Neutrophil (primary cell): ENCODE measurements around the gene CPAMD8.

Experiments
- H3K27ac ChIP-seq: fragments of 200-600 bp; sonication (generic); 2 replicates; pipeline ENCODE4 v1.5.1; 2016; ENCODE audit warnings: mild to moderate bottlenecking, moderate library complexity
- H3K27me3 ChIP-seq: fragments of 200-600 bp; sonication (generic); 2 replicates; pipeline ENCODE4 v1.6.0; 2016; ENCODE audit warnings: mild to moderate bottlenecking
- H3K36me3 ChIP-seq: fragments of 200-600 bp; sonication (generic); 2 replicates; pipeline ENCODE4 v1.5.1; 2017
- H3K4me1 ChIP-seq, 2 experiments: fragments of 200-600 bp in 1 of 2; sonication (generic) in 1 of 2; 1 replicate in 1 of 2; 2 replicates in 1 of 2; pipeline versions ENCODE4 v1.5.1 to v1.6.1; 2013 to 2016; ENCODE audit warnings: low read depth in 1 of 2, low read length in 1 of 2, mild to moderate bottlenecking in 1 of 2, moderate library complexity in 1 of 2; ENCODE audit not compliant: control insufficient read depth in 1 of 2, insufficient read depth in 1 of 2
- H3K4me3 ChIP-seq, 2 experiments: fragments of 200-600 bp in 1 of 2; sonication (generic) in 1 of 2; 1 replicate in 1 of 2; 2 replicates in 1 of 2; pipeline ENCODE4 v1.5.1; 2013 to 2016; ENCODE audit warnings: low read depth in 1 of 2, low read length in 1 of 2, mild to moderate bottlenecking in 1 of 2, moderate library complexity in 1 of 2
- H3K9me3 ChIP-seq: fragments of 200-600 bp; sonication (generic); 2 replicates; pipeline ENCODE4 v1.5.1; 2016
- TF ChIP-seq, protein P1 (sequence below): fragments of 200-600 bp; sonication (generic); IDR thresholded peaks from 2 replicates; pipeline ENCODE4 v1.5.1; 2016; ENCODE audit warnings: antibody characterized with exemption

Gene CPAMD8

DNA sequence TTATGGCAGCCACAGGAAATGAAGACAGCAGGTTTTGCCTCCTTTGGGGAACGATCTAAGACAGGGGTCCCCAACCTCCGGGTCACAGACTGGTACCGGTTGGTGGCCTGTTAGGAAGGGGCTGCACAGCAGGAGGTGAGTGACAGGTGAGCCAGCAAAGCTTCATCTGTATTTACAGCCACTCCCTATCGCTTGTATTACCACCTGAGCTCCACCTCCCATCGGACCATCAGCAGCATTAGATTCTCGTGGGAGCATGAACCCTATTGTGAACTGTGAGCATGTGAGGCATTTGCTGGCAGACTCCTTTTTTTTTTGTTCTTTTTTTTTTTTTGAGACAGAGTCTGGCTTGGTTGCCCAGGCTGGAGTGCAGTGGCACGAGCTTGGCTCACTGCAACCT is 115.6 kb downstream of the CPAMD8 start:
- Histone ChIP-seq H3K27ac (no peak overlapping the region), H3K36me3 (no peaks in the 10 kb centered on the region), H3K27me3 (peaks cover under 1% of the 10 kb centered on the region), H3K4me1 (no peaks in the 10 kb centered on the region), H3K9me3 (no peaks in the 10 kb centered on the region), H3K4me3 (no peak overlapping the region)
- TF ChIP-seq, protein P1, sequence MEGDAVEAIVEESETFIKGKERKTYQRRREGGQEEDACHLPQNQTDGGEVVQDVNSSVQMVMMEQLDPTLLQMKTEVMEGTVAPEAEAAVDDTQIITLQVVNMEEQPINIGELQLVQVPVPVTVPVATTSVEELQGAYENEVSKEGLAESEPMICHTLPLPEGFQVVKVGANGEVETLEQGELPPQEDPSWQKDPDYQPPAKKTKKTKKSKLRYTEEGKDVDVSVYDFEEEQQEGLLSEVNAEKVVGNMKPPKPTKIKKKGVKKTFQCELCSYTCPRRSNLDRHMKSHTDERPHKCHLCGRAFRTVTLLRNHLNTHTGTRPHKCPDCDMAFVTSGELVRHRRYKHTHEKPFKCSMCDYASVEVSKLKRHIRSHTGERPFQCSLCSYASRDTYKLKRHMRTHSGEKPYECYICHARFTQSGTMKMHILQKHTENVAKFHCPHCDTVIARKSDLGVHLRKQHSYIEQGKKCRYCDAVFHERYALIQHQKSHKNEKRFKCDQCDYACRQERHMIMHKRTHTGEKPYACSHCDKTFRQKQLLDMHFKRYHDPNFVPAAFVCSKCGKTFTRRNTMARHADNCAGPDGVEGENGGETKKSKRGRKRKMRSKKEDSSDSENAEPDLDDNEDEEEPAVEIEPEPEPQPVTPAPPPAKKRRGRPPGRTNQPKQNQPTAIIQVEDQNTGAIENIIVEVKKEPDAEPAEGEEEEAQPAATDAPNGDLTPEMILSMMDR, result no peak

DNA sequence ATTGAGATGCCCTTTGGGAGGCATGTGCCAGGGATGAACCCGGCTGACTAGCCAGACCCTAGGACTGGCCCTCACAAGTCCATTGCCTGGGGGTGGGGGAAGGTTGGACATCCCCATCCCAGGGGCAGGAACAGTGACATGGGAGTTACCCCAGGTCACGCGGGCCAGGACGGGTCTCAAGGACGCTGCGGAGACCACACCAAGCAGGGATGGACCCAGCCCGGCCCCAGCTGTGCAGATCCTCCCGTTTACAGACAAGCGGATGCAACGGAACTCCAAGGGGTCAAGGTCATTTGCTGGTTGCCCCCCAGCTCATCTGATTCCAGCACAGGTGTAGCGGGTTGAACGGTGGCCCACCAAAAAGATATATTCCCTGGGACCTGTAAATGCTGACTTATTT is 117.9 kb downstream of the CPAMD8 start:
- Histone ChIP-seq H3K27ac (no peak overlapping the region), H3K36me3 (no peaks in the 10 kb centered on the region), H3K4me3 (no peak overlapping the region), H3K4me1 (no peaks in the 10 kb centered on the region), H3K27me3 (no peaks in the 10 kb centered on the region), H3K9me3 (no peaks in the 10 kb centered on the region)
- TF ChIP-seq, protein P1, result no peak

DNA sequence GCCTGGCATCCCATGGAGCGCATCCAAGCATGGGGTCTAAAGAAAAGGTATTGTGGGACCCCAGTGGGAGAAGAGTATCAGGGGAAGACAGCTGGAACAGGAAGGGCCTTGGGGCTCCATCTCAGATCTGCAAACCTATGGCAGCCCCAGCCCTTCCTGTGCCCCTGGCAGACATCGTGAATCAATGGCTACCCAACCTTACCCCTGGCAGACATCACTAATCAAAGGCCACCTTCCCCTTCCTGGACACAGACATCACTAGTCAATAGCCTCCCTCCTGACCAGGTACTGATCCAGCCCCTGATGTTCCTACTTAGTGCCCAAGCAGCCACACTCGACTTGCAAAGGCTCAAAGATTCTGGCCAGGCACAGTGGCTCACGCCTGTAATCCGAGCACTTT is 122.0 kb downstream of the CPAMD8 start:
- peaks cover 22% of the 10 kb centered on the region for H3K27me3 ChIP-seq
- TF ChIP-seq, protein P1, result no peak
- H3K4me3 ChIP-seq, result no peak overlapping the region
- H3K4me1 ChIP-seq, result no peaks in the 10 kb centered on the region
- H3K9me3 ChIP-seq, result no peaks in the 10 kb centered on the region
- H3K27ac ChIP-seq, result no peak overlapping the region
- H3K36me3 ChIP-seq, result no peaks in the 10 kb centered on the region

DNA sequence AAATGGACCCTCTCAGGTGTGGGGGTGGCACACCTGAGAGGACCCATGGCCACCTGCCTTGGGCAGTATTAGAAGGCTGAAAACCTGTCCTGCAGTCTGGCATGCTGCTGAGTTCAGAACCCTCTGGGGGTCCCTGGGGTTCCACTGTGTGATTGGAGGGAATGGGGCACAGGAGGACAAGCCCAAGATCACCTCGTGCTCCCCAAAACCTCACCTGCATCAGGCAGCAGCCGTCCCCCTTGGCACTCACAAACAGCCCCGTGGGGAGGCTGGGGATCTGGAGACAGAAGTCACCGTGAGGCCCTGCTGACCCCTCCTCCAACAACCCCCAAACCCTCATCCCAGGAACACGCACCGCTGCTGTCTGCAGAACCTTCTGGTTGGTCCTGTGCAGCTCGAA is 123.3 kb downstream of the CPAMD8 start:
- H3K4me1 ChIP-seq, result no peaks in the 10 kb centered on the region
- H3K9me3 ChIP-seq, result no peaks in the 10 kb centered on the region
- no peak overlapping the region for H3K27ac ChIP-seq
- TF ChIP-seq, protein P1, result no peak
- H3K27me3 ChIP-seq, result peaks cover 35% of the 10 kb centered on the region
- no peak overlapping the region for H3K4me3 ChIP-seq
- H3K36me3 ChIP-seq, result no peaks in the 10 kb centered on the region

DNA sequence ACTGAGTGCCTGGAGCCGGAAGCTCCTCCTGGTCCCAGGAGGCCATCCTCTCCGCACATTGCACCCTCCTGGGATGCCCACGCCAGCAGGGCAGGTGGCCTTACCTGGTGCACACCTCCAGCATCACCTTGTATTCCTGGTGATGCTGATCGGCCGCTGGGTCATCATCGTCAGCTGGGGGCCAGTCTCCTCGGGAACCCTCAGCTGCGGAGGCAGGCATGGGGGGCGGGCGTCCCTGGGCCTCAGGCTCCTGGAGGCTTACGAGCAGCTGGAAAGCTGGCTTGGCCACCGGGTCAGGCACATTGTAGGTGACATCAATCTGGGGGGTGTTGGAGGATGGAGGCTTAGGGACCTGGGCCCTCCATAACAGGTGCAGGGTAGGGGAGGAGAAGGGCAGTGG is 124.1 kb downstream of the CPAMD8 start:
- TF ChIP-seq, protein P1, result no peak
- H3K36me3 ChIP-seq, result no peaks in the 10 kb centered on the region
- no peaks in the 10 kb centered on the region for H3K9me3 ChIP-seq

More for the DNA sequence above, 124.1 kb downstream of the CPAMD8 start:
- peaks cover 0 to 3% of the 10 kb centered on the region in 2 experiments for H3K4me1 ChIP-seq
- H3K27ac ChIP-seq, result no peak overlapping the region
- no peak overlapping the region for H3K4me3 ChIP-seq
- H3K27me3 ChIP-seq, result peaks cover 43% of the 10 kb centered on the region
